Activated CD4-positive, alpha-beta memory T cell treated with anti-CD3 and anti-CD28 coated beads, Interleukin-2, amount 10 ng/mL, durations not matched to agents 7 days and 5 days (primary cell): Measurements from ENCODE around the gene ERP29. TPM values are rescaled to one million over a fixed set of nuclear protein-coding genes. Genes with fewer than 3 reads are reported as not detected.

ENCODE experiments used
- CTCF ChIA-PET: fragments of 350-600 bp; sonication (Branson Sonifier 250); formaldehyde crosslinking; loops from one replicate; lab custom pipeline; 2021; ENCODE audit warnings: antibody characterized with exemption, inconsistent platforms; lab: Charles Lee
- POLR2A ChIA-PET: fragments of 350-600 bp; sonication (Branson Sonifier 250); formaldehyde crosslinking; loops from one replicate; lab custom pipeline; 2021; ENCODE audit warnings: antibody characterized with exemption; lab: Charles Lee
- DNase-seq: peaks from one replicate; pipeline ENCODE4 v3.0.0-alpha.2; 2020
- H3K27ac Mint-ChIP-seq: one replicate; pipeline ENCODE4 v1.8.0; 2021; ENCODE audit warnings: mild to moderate bottlenecking, mixed read lengths
- H3K27me3 Mint-ChIP-seq: one replicate; pipeline ENCODE4 v1.8.0; 2021; ENCODE audit warnings: mixed read lengths
- H3K36me3 Mint-ChIP-seq: one replicate; pipeline ENCODE4 v1.8.0; 2021; ENCODE audit warnings: low read depth, mixed read lengths
- H3K4me1 Mint-ChIP-seq: one replicate; pipeline ENCODE4 v1.8.0; 2021; ENCODE audit warnings: mixed read lengths
- H3K4me3 Mint-ChIP-seq: one replicate; pipeline ENCODE4 v1.8.0; 2021; ENCODE audit warnings: mild to moderate bottlenecking, mixed read lengths
- H3K9me3 Mint-ChIP-seq: one replicate; pipeline ENCODE4 v1.8.0; 2021; ENCODE audit warnings: mixed read lengths
- total RNA-seq, 2 experiments: library from RNA; stranded (reverse); gene quantifications; one replicate each; pipeline ENCODE4 v1.2.3, GENCODE V29; 2021

ERP29 gene
- total RNA-seq = 100 to 1,000 TPM; 169 to 172 TPM

DNA sequence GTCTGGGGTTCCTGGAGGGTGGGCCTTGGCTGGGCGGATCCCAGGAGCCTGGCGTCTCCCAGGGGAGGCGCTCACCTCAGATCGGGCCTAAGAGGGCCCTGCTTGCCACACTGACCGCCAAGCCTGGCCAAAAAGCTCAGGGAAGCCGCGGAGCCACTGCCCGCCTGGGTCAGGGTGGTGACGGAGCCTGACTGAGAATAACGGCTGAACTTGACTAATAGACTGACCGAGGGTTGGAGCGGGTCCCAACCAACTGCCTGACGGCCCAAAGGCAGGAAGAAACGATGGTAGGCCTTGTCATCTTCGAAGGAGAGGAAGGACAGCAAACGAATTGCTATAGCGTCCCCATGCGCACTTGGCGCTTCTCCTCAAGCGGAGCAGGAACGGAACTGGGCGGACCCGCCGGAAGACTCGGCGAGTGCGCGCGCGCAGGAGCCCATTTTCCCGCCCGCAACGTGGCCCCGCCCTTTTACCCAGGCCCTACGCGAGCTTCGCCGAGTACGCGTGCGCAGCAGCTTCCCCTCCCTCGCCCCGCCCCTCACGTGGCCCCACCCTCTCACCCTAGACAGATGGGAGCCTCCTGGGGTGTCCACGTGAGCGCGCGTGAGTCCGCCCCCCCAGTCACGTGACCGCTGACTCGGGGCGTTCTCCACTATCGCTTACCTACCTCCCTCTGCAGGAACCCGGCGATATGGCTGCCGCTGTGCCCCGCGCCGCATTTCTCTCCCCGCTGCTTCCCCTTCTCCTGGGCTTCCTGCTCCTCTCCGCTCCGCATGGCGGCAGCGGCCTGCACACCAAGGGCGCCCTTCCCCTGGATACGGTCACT, at the start of gene ERP29, which contains the start of gene TMEM116:
Gene ERP29 (plus strand): TSS at position 652 of the 826 bp plus-strand sequence. CDS start 40 bp downstream, at position 692.
Gene TMEM116 (minus strand): TSS at position 391 of the 826 bp plus-strand sequence. CDS start 7,895 bp downstream, outside the sequence.
- peak within 1 kb of the TSS; percentile 95 for H3K27ac Mint-ChIP-seq
- H3K4me3 Mint-ChIP-seq = peak within 1 kb of the TSS; percentile 93
- no peaks in the 10 kb centered on the region for H3K27me3 Mint-ChIP-seq
- H3K36me3 Mint-ChIP-seq = peaks cover 59% of the 10 kb centered on the region
- ChIA-PET POLR2A (interaction anchor here (0.6 to 6.7 kb wide), 34 partner anchors 10 to 405 kb away, joined by 3 to 326 read pairs (median 5); partner anchors contain the start of genes ACAD10, BRAP, MAPKAPK5 and NAA25), CTCF (interaction anchor here (1.0 to 4.2 kb wide), 25 partner anchors 9 to 398 kb away, joined by 3 to 62 read pairs (median 7); partner anchors contain the start of genes MAPKAPK5, NAA25 and TRAFD1)
- H3K4me1 Mint-ChIP-seq = peaks cover 53% of the 10 kb centered on the region
- H3K9me3 Mint-ChIP-seq = no peaks in the 10 kb centered on the region
- peak; percentile 100 for DNase-seq

DNA sequence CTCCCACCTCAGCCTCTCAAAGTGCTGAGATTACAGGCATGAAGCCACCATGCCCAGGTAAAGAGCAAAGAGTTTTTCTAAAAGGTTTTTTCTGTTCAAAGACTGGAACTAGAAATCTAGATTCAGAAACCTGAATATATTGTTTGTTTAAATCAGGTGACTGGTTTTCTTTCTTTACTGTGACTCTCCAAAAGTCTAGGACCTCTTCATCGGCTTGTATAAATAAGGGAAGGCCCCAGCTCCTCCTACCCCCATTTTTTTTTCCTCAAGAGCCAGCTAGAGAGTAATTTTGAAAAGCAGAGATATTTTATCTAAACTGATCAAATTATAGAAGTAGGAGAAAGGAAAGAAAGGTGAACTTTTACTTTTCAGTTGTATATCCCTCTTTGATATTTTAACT, 48.3 kb upstream of the ERP29 start:
- POLR2A ChIA-PET = no interaction called here
- Mint-ChIP-seq H3K36me3 (peaks cover 41% of the 10 kb centered on the region), H3K4me1 (peaks cover 3% of the 10 kb centered on the region), H3K27ac (no peak overlapping the region), H3K4me3 (no peak overlapping the region), H3K27me3 (no peaks in the 10 kb centered on the region), H3K9me3 (peaks cover 11% of the 10 kb centered on the region)
- CTCF ChIA-PET = no interaction called here
- no peak for DNase-seq

DNA sequence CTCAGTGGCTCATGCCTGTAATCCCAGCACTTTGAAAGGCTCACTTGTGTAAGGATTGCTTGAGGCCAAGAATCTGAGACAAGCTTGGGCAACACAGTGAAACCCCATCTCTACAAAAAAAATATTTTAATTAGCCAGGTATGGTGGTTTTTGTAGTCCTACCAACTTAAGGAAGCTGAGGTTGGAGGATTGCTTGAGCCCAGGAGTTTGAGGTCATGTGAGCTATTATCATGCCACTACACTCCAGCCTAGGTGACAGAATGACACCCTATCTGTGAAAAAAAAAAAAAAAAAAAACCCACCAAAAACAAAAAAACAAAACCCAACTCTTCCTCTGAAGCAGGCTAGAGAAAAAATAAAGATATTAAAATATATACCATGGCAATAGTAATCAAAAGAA, 41.4 kb upstream of the ERP29 start:
- POLR2A ChIA-PET = no interaction called here
- Mint-ChIP-seq H3K4me1 (peaks cover 4% of the 10 kb centered on the region), H3K36me3 (peaks cover 20% of the 10 kb centered on the region), H3K9me3 (peaks cover 4% of the 10 kb centered on the region), H3K4me3 (no peak overlapping the region), H3K27ac (no peak overlapping the region), H3K27me3 (no peaks in the 10 kb centered on the region)
- CTCF ChIA-PET = no interaction called here
- DNase-seq = no peak

DNA sequence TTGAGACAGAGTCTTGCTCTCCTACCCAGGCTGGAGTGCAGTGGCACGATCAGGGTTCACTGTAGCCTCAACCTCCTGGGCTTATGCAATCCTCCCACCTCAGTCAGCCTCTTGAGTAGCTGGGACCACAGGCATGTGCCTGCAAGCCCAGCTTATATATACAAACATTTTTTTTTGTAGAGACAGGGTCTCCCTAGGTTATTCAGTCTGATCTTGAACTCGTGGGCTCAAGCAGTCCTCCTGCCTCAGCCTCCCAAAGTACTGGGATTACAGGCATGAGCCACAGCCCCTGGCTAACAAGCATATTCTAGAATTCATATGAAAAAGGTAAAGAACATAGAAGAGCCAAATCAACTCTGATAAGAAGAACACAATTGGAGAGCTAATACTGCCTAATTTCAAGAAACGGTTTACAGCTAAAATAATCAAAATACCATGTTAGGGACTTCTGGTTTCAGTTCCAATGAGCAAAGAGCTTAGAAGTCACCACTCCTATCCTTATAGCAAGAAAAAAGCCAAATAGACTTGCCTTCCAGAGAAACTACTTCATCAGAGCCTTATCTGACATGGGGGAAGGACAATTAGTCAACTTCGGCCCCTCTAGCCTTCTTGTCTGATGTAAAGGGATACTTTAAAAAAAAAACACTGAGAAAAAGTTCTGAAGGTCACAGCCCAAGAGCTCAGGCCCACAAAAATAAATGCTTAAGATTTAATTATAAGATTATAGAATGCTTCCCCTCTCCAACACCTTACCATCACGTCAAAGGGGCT, 37.9 kb upstream of the ERP29 start:
- ChIA-PET POLR2A (no interaction called here), CTCF (interaction anchor here (0.7 to 1.8 kb wide), 3 partner anchors 16 to 930 kb away, joined by 3 to 5 read pairs (median 5); partner anchors contain the start of genes ERP29 and TMEM116)
- no peak overlapping the region for H3K27ac Mint-ChIP-seq
- no peaks in the 10 kb centered on the region for H3K27me3 Mint-ChIP-seq
- peaks cover 12% of the 10 kb centered on the region for H3K4me1 Mint-ChIP-seq
- no peak overlapping the region for H3K4me3 Mint-ChIP-seq
- H3K36me3 Mint-ChIP-seq = peaks cover 15% of the 10 kb centered on the region
- DNase-seq = no peak
- peaks cover 4% of the 10 kb centered on the region for H3K9me3 Mint-ChIP-seq

DNA sequence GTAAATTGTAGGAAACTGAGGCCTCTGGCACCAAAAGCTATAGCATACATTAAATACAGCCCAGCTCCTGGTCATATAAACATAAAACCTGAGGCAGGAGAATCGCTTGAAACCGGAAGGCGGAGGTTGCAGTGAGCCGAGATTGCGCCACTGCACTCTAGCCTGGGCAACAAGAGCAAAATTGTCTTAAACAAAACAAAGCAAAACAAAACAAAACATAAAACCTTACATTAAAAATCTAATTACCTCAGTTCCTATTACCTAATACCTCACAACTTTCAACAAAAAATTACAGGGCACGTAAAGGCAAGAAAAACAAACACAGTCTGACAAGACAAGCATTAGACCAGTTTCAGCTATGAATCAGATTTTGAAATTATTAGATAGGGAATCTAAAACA, 36.9 kb upstream of the ERP29 start:
- ChIA-PET CTCF (interaction anchor here (1.6 to 1.8 kb wide), 2 partner anchors 15 to 37 kb away, joined by 5 read pairs; partner anchors contain the start of genes ERP29 and TMEM116), POLR2A (no interaction called here)
- Mint-ChIP-seq H3K9me3 (no peaks in the 10 kb centered on the region), H3K27me3 (no peaks in the 10 kb centered on the region), H3K4me1 (peaks cover 12% of the 10 kb centered on the region), H3K4me3 (no peak overlapping the region), H3K27ac (no peak overlapping the region), H3K36me3 (peaks cover 8% of the 10 kb centered on the region)
- no peak for DNase-seq

DNA sequence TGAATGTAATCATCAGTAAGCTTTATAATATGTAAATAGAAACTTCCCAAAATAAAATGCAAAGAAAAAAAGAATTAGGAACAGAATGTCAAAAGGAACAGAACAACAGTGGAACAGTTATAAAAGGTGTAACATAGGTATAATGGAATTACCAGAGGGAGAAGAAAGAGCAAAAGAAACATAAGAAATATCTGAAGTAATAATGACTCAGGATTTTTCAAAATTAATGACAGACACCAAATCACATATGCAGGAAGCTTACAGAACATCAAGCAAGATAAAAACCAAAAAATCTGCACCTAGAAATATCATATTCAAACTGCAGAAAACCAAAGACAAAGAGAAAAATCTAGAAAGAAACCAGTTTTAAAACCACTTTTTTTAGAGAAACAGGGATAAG, 36.4 kb upstream of the ERP29 start:
- no peak overlapping the region for H3K4me3 Mint-ChIP-seq
- no peak overlapping the region for H3K27ac Mint-ChIP-seq
- POLR2A ChIA-PET = no interaction called here
- peaks cover 8% of the 10 kb centered on the region for H3K36me3 Mint-ChIP-seq
- H3K27me3 Mint-ChIP-seq = no peaks in the 10 kb centered on the region
- H3K9me3 Mint-ChIP-seq = no peaks in the 10 kb centered on the region
- DNase-seq = no peak
- CTCF ChIA-PET = interaction anchor here (1.6 to 1.8 kb wide), 2 partner anchors 14 to 37 kb away, joined by 5 read pairs; partner anchors contain the start of genes ERP29 and TMEM116
- peaks cover 12% of the 10 kb centered on the region for H3K4me1 Mint-ChIP-seq

DNA sequence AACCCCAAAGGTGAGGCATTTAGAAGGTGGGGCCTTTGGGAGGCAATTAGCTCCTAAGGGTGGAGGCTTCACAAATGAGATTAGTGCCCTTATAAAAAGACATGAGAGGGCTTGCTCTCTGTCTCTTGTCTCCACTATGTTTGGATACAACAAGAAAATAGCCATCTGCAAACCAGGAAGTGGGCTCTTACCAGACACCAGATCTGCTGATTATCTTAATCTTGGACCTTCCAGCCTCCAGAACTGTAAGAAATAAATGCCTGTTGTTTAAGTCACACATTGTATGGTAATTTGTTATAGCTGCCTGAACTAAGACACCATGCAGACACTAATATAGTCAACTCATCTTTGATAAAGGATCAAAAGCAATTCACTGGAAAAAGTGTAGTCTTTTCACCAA, 34.7 kb upstream of the ERP29 start:
- Mint-ChIP-seq H3K4me3 (no peak overlapping the region), H3K27ac (no peak overlapping the region), H3K4me1 (peaks cover 11% of the 10 kb centered on the region), H3K9me3 (no peaks in the 10 kb centered on the region), H3K36me3 (peaks cover 3% of the 10 kb centered on the region), H3K27me3 (no peaks in the 10 kb centered on the region)
- DNase-seq = no peak
- ChIA-PET POLR2A (no interaction called here), CTCF (no interaction called here)

DNA sequence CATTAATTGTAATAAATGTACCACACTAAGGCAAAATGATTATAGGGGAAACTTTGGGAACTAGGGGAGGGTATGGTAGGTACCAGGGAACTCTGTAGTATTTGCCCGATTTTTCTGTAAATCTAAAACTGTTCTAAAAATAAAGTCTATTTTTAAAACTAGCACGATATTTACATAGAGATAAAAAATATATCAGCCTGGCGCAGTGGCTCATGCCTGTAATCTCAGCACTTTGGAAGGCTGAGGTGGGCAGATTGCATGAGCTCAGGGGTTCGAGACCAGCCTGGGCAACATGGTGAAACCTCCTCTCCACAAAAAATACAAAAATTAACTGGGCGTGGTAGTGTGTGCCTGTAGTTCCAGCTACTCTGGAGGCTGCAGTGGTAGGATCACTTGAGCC, 32.6 kb upstream of the ERP29 start:
- Mint-ChIP-seq H3K9me3 (no peaks in the 10 kb centered on the region), H3K27ac (no peak overlapping the region), H3K4me3 (no peak overlapping the region), H3K4me1 (peaks cover 10% of the 10 kb centered on the region), H3K36me3 (peaks cover 7% of the 10 kb centered on the region), H3K27me3 (no peaks in the 10 kb centered on the region)
- CTCF ChIA-PET = interaction anchor here (2.1 kb wide), 1 partner anchor 33 kb away, joined by 6 read pairs; no protein-coding TSS in a partner anchor
- POLR2A ChIA-PET = interaction anchor here (1.4 kb wide), 1 partner anchor 33 kb away, joined by 5 read pairs; the partner anchor contains the start of genes ERP29 and TMEM116
- DNase-seq = no peak

DNA sequence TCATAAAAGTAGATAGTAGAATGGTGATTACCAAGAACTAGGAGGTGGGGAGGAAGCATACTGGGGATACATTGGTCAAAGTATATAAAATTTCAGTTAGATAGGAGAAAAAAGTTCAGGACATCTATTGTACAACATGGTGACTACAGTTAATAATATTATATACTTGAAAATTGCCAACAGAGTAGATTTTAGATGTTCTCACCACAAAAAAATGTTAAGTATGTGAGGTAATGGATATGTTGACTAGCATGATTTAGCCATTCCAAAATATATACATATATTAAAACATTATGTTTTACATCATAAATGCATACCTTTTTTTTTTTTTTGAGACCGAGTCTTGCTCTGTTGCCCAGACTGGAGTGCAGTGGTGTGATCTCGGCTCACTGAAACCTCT, 31.2 kb upstream of the ERP29 start:
- no peaks in the 10 kb centered on the region for H3K9me3 Mint-ChIP-seq
- no peaks in the 10 kb centered on the region for H3K27me3 Mint-ChIP-seq
- no peak overlapping the region for H3K4me3 Mint-ChIP-seq
- no peak for DNase-seq
- peaks cover 7% of the 10 kb centered on the region for H3K36me3 Mint-ChIP-seq
- POLR2A ChIA-PET = no interaction called here
- peaks cover 7% of the 10 kb centered on the region for H3K4me1 Mint-ChIP-seq
- CTCF ChIA-PET = no interaction called here
- no peak overlapping the region for H3K27ac Mint-ChIP-seq

DNA sequence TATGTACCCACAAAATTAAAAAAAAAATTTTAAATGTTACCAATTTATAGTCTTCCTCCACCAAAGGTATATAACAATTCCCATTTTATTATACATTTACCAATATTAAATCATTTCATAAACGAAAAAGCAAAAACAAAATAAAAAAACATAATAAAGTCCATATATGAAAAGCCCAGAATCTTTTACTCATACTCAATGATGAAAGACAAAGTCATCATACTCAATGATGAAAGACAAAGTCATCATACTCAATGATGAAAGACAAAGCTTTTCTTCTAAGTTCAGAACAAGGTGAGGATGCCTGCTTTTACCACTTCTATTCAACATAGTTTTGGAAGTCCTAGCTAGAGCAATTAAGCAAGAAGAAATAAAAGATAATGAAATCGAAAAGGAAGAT, 28.4 kb upstream of the ERP29 start:
- Mint-ChIP-seq H3K4me1 (peaks cover 2% of the 10 kb centered on the region), H3K27ac (no peak overlapping the region), H3K4me3 (no peak overlapping the region), H3K36me3 (peaks cover 19% of the 10 kb centered on the region), H3K27me3 (no peaks in the 10 kb centered on the region), H3K9me3 (no peaks in the 10 kb centered on the region)
- no peak for DNase-seq
- ChIA-PET CTCF (interaction anchor here (1.5 kb wide), 1 partner anchor 29 kb away, joined by 4 read pairs; no protein-coding TSS in a partner anchor), POLR2A (interaction anchor here (1.1 kb wide), 1 partner anchor 28 kb away, joined by 4 read pairs; the partner anchor contains the start of genes ERP29 and TMEM116)

DNA sequence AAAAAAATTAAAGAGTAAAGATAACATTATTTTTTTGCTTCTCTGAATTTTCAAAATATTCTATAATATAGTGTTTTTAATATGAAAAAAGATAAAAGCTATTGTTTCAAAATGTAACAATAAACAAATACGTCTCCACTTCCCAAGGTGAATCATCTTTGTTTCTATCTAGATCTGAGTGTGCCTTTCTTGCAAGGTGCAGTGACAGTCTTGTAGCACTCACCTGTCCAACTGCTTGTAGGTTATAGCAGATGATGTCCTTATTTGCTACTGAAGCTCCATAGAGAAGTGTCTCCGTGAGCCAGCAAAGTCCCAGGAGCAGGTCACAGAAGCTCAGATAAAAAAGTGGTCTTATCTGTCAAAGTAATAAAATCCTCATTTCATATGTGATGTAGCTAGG, 21.7 kb upstream of the ERP29 start:
- peak overlapping the region; percentile 27 for H3K27ac Mint-ChIP-seq
- DNase-seq = no peak
- POLR2A ChIA-PET = interaction anchor here (0.7 to 14.4 kb wide), 3 partner anchors 11 to 139 kb away, joined by 6 to 326 read pairs (median 42); partner anchors contain the start of genes ERP29 and TMEM116
- H3K27me3 Mint-ChIP-seq = no peaks in the 10 kb centered on the region
- peaks cover 35% of the 10 kb centered on the region for H3K36me3 Mint-ChIP-seq
- no peaks in the 10 kb centered on the region for H3K9me3 Mint-ChIP-seq
- no peak overlapping the region for H3K4me3 Mint-ChIP-seq
- H3K4me1 Mint-ChIP-seq = peaks cover 49% of the 10 kb centered on the region
- CTCF ChIA-PET = interaction anchor here (0.7 to 1.6 kb wide), 3 partner anchors 15 to 70 kb away, joined by 4 to 5 read pairs (median 5); partner anchors contain the start of genes ERP29 and TMEM116

DNA sequence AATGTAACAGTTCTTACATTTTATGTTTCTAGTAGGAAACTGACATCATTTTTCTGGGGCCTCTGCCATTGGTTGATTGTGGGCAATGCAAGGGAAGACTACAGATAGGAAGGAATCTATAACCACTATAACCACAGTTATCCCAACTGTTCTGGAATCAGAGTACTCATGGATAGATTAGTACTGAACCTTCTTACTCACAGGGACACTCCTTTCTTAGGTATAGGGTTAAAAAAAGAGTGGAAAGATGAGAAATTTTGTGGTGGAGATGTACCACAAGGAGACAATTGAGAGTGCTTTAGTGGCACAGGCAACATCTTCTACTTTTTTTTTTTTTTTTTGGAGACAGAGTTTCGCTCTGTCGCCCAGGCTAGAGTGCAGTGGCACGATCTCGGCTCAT, 21.3 kb upstream of the ERP29 start:
- Mint-ChIP-seq H3K9me3 (no peaks in the 10 kb centered on the region), H3K27me3 (no peaks in the 10 kb centered on the region), H3K4me3 (no peak overlapping the region), H3K4me1 (peaks cover 52% of the 10 kb centered on the region), H3K36me3 (peaks cover 35% of the 10 kb centered on the region), H3K27ac (peak overlapping the region; percentile 96)
- DNase-seq = no peak
- POLR2A ChIA-PET = interaction anchor here (0.7 to 14.4 kb wide), 3 partner anchors 11 to 139 kb away, joined by 6 to 326 read pairs (median 42); partner anchors contain the start of genes ERP29 and TMEM116
- CTCF ChIA-PET = interaction anchor here (1.1 to 1.6 kb wide), 2 partner anchors 15 to 21 kb away, joined by 5 read pairs; partner anchors contain the start of genes ERP29 and TMEM116
